Measurements from ENCODE around the gene CFAP53. TPM values are rescaled to one million over a fixed set of nuclear protein-coding genes. Genes with fewer than 3 reads are reported as not detected.

Gene CFAP53
- polyA plus RNA-seq, 1 of the 3 experiments (the other 2 are of a cell fraction), result 1.6 TPM

DNA sequence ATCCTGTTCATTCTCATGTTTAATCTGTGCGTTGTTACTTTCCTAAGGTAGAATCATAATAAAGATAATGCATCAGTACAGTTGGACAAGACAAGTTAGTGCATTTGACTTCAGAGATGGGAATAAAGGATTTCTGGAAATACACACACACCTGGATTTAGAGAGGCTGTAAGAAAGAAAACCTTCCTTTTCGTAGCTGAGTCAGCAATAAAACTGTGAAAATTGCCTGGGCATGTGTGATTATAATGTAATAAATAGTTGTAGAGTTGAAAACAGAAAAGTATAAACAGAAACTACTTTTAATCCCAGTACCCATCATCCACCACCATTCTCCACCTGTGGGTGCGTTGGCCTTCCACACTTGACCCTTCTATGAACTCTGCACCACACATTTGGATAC lies 15.4 kb downstream of the CFAP53 start:
- TF ChIP-seq, protein P1, sequence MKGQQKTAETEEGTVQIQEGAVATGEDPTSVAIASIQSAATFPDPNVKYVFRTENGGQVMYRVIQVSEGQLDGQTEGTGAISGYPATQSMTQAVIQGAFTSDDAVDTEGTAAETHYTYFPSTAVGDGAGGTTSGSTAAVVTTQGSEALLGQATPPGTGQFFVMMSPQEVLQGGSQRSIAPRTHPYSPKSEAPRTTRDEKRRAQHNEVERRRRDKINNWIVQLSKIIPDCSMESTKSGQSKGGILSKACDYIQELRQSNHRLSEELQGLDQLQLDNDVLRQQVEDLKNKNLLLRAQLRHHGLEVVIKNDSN (IDR thresholded peaks at IDR 0.05; ENCODE audit: borderline replicate concordance, low read depth), result no peak
- no peak for TF ChIP-seq FOXJ3 (CRISPR knock-in tag; IDR thresholded peaks at IDR 0.05)
- TF ChIP-seq TAF1 (IDR thresholded peaks at IDR 0.05; ENCODE audit: borderline replicate concordance, low read depth, low read length), result no peak
- no peak for TF ChIP-seq MXI1 (IDR thresholded peaks at IDR 0.05; ENCODE audit: low read depth, low read length)
- TF ChIP-seq, protein P2, sequence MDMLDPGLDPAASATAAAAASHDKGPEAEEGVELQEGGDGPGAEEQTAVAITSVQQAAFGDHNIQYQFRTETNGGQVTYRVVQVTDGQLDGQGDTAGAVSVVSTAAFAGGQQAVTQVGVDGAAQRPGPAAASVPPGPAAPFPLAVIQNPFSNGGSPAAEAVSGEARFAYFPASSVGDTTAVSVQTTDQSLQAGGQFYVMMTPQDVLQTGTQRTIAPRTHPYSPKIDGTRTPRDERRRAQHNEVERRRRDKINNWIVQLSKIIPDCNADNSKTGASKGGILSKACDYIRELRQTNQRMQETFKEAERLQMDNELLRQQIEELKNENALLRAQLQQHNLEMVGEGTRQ (IDR thresholded peaks at IDR 0.05; ENCODE audit: borderline replicate concordance, low read depth, low read length), result no peak
- TF ChIP-seq CHD2 (IDR thresholded peaks at IDR 0.05; ENCODE audit: low read length, partially characterized antibody), result no peak
- TF ChIP-seq GATA2 (CRISPR knock-in tag; IDR thresholded peaks at IDR 0.05), result no peak
- TF ChIP-seq RCOR1 (IDR thresholded peaks at IDR 0.05; ENCODE audit: low read length), result no peak
- TF ChIP-seq JUND (IDR thresholded peaks at IDR 0.05), result no peak
- no peak for TF ChIP-seq FOXM1 (IDR thresholded peaks at IDR 0.05; ENCODE audit: low read depth)
- no peak for TF ChIP-seq POLR2AphosphoS5 (IDR thresholded peaks at IDR 0.05; ENCODE audit: low read depth, low read length)
- TF ChIP-seq, protein P3, sequence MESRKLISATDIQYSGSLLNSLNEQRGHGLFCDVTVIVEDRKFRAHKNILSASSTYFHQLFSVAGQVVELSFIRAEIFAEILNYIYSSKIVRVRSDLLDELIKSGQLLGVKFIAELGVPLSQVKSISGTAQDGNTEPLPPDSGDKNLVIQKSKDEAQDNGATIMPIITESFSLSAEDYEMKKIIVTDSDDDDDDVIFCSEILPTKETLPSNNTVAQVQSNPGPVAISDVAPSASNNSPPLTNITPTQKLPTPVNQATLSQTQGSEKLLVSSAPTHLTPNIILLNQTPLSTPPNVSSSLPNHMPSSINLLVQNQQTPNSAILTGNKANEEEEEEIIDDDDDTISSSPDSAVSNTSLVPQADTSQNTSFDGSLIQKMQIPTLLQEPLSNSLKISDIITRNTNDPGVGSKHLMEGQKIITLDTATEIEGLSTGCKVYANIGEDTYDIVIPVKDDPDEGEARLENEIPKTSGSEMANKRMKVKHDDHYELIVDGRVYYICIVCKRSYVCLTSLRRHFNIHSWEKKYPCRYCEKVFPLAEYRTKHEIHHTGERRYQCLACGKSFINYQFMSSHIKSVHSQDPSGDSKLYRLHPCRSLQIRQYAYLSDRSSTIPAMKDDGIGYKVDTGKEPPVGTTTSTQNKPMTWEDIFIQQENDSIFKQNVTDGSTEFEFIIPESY (IDR thresholded peaks at IDR 0.05; ENCODE audit: borderline replicate concordance, low read depth), result no peak
- TF ChIP-seq EP300 (IDR thresholded peaks at IDR 0.05; ENCODE audit: borderline replicate concordance in 1 of 2, low read depth in 1 of 2, low read length in 1 of 2), result no peak
- TF ChIP-seq EZH2phosphoT487 (IDR thresholded peaks at IDR 0.05; ENCODE audit: borderline replicate concordance, low read depth), result no peak
- no peak for TF ChIP-seq MEF2A (IDR thresholded peaks at IDR 0.05; ENCODE audit: borderline replicate concordance, low read depth)
- TF ChIP-seq, protein P4, sequence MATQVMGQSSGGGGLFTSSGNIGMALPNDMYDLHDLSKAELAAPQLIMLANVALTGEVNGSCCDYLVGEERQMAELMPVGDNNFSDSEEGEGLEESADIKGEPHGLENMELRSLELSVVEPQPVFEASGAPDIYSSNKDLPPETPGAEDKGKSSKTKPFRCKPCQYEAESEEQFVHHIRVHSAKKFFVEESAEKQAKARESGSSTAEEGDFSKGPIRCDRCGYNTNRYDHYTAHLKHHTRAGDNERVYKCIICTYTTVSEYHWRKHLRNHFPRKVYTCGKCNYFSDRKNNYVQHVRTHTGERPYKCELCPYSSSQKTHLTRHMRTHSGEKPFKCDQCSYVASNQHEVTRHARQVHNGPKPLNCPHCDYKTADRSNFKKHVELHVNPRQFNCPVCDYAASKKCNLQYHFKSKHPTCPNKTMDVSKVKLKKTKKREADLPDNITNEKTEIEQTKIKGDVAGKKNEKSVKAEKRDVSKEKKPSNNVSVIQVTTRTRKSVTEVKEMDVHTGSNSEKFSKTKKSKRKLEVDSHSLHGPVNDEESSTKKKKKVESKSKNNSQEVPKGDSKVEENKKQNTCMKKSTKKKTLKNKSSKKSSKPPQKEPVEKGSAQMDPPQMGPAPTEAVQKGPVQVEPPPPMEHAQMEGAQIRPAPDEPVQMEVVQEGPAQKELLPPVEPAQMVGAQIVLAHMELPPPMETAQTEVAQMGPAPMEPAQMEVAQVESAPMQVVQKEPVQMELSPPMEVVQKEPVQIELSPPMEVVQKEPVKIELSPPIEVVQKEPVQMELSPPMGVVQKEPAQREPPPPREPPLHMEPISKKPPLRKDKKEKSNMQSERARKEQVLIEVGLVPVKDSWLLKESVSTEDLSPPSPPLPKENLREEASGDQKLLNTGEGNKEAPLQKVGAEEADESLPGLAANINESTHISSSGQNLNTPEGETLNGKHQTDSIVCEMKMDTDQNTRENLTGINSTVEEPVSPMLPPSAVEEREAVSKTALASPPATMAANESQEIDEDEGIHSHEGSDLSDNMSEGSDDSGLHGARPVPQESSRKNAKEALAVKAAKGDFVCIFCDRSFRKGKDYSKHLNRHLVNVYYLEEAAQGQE (IDR thresholded peaks at IDR 0.05; ENCODE audit: low read depth, low read length), result no peak
- CTCF ChIA-PET, result interaction anchor here (1.0 kb wide), 1 partner anchor 106 kb away, joined by 3 read pairs; no protein-coding TSS in a partner anchor
- H2AFZ ChIP-seq (ENCODE audit: low read depth), result no peak overlapping the region

More for the DNA sequence above, 15.4 kb downstream of the CFAP53 start:
- Histone ChIP-seq H3K36me3 (replicated peaks in 1 of 2; ENCODE audit: control insufficient read depth in 1 of 2, insufficient read depth in 2 of 2, low read length in 1 of 2) (no peaks in the 10 kb centered on the region), H3K4me2 (no peak overlapping the region), H3K4me1 (ENCODE audit: control insufficient read depth in 1 of 2, insufficient read depth in 2 of 2, low read depth in 1 of 2, low read length in 1 of 2) (no peaks in the 10 kb centered on the region), H3K9me2 (no peaks in the 10 kb centered on the region), H3K9ac (no peak overlapping the region), H3K4me3 (ENCODE audit: low read depth in 2 of 2, low read length in 1 of 2) (no peak overlapping the region), H3K27me3 (ENCODE audit: insufficient read depth) (no peaks in the 10 kb centered on the region), H3K9me3 (no peaks in the 10 kb centered on the region), H3K27ac (ENCODE audit: low read depth in 2 of 2, low read length in 1 of 2) (no peak overlapping the region), H4K20me1 (ENCODE audit: insufficient read depth) (no peaks in the 10 kb centered on the region), H3F3A (replicated peaks; ENCODE audit: insufficient read depth) (no peaks in the 10 kb centered on the region), H3K79me2 (ENCODE audit: insufficient read depth) (no peaks in the 10 kb centered on the region)
- WGBS (ENCODE audit: low lambda C conversion rate), result 56% methylated on average over 3 of the region's 3 CpGs
- POLR2A ChIA-PET, result no interaction called here
- DNase-seq, result no peak
